Measurements from ENCODE around the gene TNFRSF13B.

Gene TNFRSF13B

DNA sequence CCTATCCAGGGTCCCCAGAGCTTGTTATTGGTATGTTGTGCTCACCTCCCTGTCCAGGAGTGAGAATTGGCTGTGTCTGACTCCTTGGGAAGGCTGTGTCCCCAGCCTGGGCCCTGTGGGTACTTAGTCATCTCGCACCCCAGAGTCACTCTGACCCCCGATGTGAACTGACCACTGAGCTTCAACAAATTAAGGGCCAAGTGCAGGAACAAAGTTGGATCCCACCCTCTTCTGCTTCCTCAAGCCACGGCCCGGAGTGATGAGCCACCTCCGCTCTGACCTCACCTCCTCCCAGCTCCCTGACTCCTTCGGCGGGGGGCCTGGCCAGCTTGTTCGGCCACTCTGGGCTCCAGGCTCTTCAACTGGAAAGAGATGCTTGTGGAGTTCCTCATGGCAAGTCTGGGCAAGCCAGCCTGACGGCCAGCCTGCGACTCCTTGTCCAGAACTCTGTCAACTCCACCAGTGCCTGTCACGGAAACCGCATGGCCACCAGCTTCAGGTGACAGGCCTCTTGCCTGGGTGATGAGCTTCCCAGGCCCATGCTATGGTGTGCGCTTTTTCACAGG, 48.1 kb upstream of the TNFRSF13B start:
- H4K20me1 ChIP-seq (ENCODE audit: low read depth, low read length) = no peaks in the 10 kb centered on the region
- no peak overlapping the region for H3K27ac ChIP-seq (ENCODE audit: low read depth, low read length)
- H3K36me3 ChIP-seq (ENCODE audit: low read length) = no peaks in the 10 kb centered on the region
- H3K4me2 ChIP-seq (ENCODE audit: low read depth, low read length, poor library complexity, severe bottlenecking) = no peak overlapping the region
- H3F3A ChIP-seq (ENCODE audit: insufficient read depth) = no peaks in the 10 kb centered on the region
- TF ChIP-seq EZH2phosphoT487 (conservative IDR thresholded peaks at IDR 0.05; ENCODE audit: low read length) = no peak
- TF ChIP-seq, protein P1, sequence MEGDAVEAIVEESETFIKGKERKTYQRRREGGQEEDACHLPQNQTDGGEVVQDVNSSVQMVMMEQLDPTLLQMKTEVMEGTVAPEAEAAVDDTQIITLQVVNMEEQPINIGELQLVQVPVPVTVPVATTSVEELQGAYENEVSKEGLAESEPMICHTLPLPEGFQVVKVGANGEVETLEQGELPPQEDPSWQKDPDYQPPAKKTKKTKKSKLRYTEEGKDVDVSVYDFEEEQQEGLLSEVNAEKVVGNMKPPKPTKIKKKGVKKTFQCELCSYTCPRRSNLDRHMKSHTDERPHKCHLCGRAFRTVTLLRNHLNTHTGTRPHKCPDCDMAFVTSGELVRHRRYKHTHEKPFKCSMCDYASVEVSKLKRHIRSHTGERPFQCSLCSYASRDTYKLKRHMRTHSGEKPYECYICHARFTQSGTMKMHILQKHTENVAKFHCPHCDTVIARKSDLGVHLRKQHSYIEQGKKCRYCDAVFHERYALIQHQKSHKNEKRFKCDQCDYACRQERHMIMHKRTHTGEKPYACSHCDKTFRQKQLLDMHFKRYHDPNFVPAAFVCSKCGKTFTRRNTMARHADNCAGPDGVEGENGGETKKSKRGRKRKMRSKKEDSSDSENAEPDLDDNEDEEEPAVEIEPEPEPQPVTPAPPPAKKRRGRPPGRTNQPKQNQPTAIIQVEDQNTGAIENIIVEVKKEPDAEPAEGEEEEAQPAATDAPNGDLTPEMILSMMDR (IDR thresholded peaks at IDR 0.05; ENCODE audit: insufficient read depth, low read length, poor library complexity, severe bottlenecking) = no peak
- H2AFZ ChIP-seq (ENCODE audit: low read depth, low read length, severe bottlenecking) = no peak overlapping the region
- H3K9ac ChIP-seq (ENCODE audit: low read length) = no peak overlapping the region
- no peaks in the 10 kb centered on the region for H3K9me2 ChIP-seq (replicated peaks; ENCODE audit: insufficient read depth, low read length)
- H3K9me3 ChIP-seq (ENCODE audit: insufficient read depth, low read length) = no peaks in the 10 kb centered on the region
- H3K4me3 ChIP-seq (ENCODE audit: insufficient read depth, low read length, poor library complexity, severe bottlenecking) = no peak overlapping the region
- no peaks in the 10 kb centered on the region for H3K79me2 ChIP-seq (ENCODE audit: insufficient read depth, low read length)
- no peaks in the 10 kb centered on the region for H3K27me3 ChIP-seq (ENCODE audit: low read length)

DNA sequence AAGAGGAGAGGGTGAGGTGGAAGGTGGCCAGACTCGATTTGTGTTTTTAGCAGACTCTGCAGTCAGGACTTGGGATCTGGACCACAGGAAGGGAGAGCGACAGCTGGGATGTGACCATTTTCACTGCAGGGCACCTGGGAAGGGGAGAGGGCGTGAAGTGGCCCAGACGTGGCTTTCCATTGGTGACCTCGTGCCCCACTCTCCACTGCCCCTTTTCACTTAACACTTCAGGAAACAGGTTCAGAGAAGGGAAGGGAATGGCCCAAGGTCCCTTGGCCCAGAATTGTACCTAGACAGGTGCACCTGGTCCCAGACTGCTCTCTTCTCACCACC, 47.5 kb upstream of the TNFRSF13B start:
- H3F3A ChIP-seq (ENCODE audit: insufficient read depth) = no peaks in the 10 kb centered on the region
- no peaks in the 10 kb centered on the region for H3K36me3 ChIP-seq (ENCODE audit: low read length)
- H3K9me3 ChIP-seq (ENCODE audit: insufficient read depth, low read length) = no peaks in the 10 kb centered on the region
- TF ChIP-seq, protein P1 (IDR thresholded peaks at IDR 0.05; ENCODE audit: insufficient read depth, low read length, poor library complexity, severe bottlenecking) = no peak
- no peak for TF ChIP-seq EZH2phosphoT487 (conservative IDR thresholded peaks at IDR 0.05; ENCODE audit: low read length)
- H3K9ac ChIP-seq (ENCODE audit: low read length) = no peak overlapping the region
- H3K9me2 ChIP-seq (replicated peaks; ENCODE audit: insufficient read depth, low read length) = no peaks in the 10 kb centered on the region
- H3K4me3 ChIP-seq (ENCODE audit: insufficient read depth, low read length, poor library complexity, severe bottlenecking) = no peak overlapping the region
- H2AFZ ChIP-seq (ENCODE audit: low read depth, low read length, severe bottlenecking) = no peak overlapping the region
- no peaks in the 10 kb centered on the region for H3K79me2 ChIP-seq (ENCODE audit: insufficient read depth, low read length)
- H3K27ac ChIP-seq (ENCODE audit: low read depth, low read length) = no peak overlapping the region
- H3K4me2 ChIP-seq (ENCODE audit: low read depth, low read length, poor library complexity, severe bottlenecking) = no peak overlapping the region
- H4K20me1 ChIP-seq (ENCODE audit: low read depth, low read length) = no peaks in the 10 kb centered on the region
- H3K27me3 ChIP-seq (ENCODE audit: low read length) = no peaks in the 10 kb centered on the region

DNA sequence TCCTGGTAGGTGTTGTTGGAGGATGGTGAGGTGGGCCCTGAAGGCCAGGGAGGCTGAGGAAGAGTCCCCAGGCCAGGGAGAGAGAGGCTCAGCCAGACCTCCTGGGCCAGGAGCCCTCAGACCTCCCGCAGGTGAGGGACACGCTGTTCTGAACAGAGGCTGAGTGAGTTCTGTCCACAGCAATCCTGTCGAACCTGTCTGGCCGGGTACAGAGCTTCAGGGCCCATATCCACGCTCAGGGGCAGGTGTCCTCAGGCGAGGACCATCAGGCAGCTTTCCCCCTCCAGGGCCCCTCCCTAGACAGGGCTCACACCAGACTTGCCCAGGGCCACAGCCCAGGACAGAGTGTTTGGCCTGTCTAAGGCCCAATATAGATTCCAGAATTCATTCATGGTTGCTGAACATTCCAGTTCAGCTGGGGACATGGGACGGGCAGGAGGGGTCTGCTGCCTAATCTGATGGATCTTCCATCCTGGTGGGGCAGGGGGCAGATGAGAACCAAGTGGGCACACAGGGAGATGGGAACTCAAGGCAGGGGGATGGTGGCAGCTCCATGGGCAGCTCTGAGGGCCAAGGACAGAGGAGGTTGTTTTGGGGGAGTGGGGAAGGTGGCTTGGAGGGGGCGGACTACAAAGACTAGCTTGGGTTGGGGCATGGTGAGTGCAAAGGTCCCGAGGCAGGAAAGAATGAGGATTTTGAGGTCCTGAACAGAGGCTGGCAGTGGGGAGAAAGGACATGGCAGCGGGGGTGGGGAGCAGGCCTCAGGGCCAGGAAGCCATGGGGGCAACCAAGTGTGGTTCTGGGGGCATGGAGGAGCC, 46.9 kb upstream of the TNFRSF13B start:
- H3K36me3 ChIP-seq (ENCODE audit: low read length) = no peaks in the 10 kb centered on the region
- H3K27me3 ChIP-seq (ENCODE audit: low read length) = no peaks in the 10 kb centered on the region
- H3K9me3 ChIP-seq (ENCODE audit: insufficient read depth, low read length) = no peaks in the 10 kb centered on the region
- H3K9ac ChIP-seq (ENCODE audit: low read length) = no peak overlapping the region
- TF ChIP-seq EZH2phosphoT487 (conservative IDR thresholded peaks at IDR 0.05; ENCODE audit: low read length) = no peak
- TF ChIP-seq, protein P1 (IDR thresholded peaks at IDR 0.05; ENCODE audit: insufficient read depth, low read length, poor library complexity, severe bottlenecking) = no peak
- no peak overlapping the region for H2AFZ ChIP-seq (ENCODE audit: low read depth, low read length, severe bottlenecking)
- H3K4me3 ChIP-seq (ENCODE audit: insufficient read depth, low read length, poor library complexity, severe bottlenecking) = no peak overlapping the region
- H3K9me2 ChIP-seq (replicated peaks; ENCODE audit: insufficient read depth, low read length) = no peaks in the 10 kb centered on the region
- no peak overlapping the region for H3K4me2 ChIP-seq (ENCODE audit: low read depth, low read length, poor library complexity, severe bottlenecking)
- H3K79me2 ChIP-seq (ENCODE audit: insufficient read depth, low read length) = no peaks in the 10 kb centered on the region
- H3K27ac ChIP-seq (ENCODE audit: low read depth, low read length) = no peak overlapping the region
- H3F3A ChIP-seq (ENCODE audit: insufficient read depth) = no peaks in the 10 kb centered on the region
- H4K20me1 ChIP-seq (ENCODE audit: low read depth, low read length) = no peaks in the 10 kb centered on the region

Data from SU-DHL-6 (cell line).